ENCODE data around the gene NUP210. TPM values are rescaled to one million over a fixed set of nuclear protein-coding genes. Genes with fewer than 3 reads are reported as not detected.

The NUP210 gene
- total and polyA plus RNA-seq, 2 experiments from 2014 or later = 13.8 to 73.9 TPM

DNA sequence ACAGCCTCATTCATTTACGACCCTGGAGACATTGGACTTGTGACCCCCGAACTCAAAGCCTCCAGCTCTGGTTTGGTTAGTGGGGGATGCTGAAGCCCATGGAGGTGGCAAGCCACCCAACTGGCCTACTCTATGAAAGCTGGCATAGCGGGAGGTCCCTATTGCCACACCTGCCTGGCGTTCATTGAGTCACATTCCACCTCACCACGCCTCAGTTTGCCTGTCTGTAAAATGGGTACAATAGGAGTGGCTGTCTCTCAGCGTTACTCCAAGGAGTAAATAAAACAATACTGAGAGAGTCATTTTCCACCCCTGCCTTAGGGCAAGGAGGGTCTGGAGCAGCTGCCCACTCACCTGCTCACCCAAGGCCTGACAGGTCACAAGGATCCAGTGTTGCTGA is 60.2 kb downstream of the NUP210 start:
- ATAC-seq = no peak
- no peak for TF ChIP-seq NANOG (IDR thresholded peaks at IDR 0.05; ENCODE audit: borderline replicate concordance)
- TF ChIP-seq STAT1 (IDR thresholded peaks at IDR 0.05; ENCODE audit: unreplicated experiment) = no peak
- no peak for TF ChIP-seq JUNB (IDR thresholded peaks at IDR 0.05; ENCODE audit: unreplicated experiment)
- TF ChIP-seq ZNF331 (CRISPR knock-in tag; IDR thresholded peaks at IDR 0.05; ENCODE audit: low read depth) = no peak
- TF ChIP-seq, protein P1, sequence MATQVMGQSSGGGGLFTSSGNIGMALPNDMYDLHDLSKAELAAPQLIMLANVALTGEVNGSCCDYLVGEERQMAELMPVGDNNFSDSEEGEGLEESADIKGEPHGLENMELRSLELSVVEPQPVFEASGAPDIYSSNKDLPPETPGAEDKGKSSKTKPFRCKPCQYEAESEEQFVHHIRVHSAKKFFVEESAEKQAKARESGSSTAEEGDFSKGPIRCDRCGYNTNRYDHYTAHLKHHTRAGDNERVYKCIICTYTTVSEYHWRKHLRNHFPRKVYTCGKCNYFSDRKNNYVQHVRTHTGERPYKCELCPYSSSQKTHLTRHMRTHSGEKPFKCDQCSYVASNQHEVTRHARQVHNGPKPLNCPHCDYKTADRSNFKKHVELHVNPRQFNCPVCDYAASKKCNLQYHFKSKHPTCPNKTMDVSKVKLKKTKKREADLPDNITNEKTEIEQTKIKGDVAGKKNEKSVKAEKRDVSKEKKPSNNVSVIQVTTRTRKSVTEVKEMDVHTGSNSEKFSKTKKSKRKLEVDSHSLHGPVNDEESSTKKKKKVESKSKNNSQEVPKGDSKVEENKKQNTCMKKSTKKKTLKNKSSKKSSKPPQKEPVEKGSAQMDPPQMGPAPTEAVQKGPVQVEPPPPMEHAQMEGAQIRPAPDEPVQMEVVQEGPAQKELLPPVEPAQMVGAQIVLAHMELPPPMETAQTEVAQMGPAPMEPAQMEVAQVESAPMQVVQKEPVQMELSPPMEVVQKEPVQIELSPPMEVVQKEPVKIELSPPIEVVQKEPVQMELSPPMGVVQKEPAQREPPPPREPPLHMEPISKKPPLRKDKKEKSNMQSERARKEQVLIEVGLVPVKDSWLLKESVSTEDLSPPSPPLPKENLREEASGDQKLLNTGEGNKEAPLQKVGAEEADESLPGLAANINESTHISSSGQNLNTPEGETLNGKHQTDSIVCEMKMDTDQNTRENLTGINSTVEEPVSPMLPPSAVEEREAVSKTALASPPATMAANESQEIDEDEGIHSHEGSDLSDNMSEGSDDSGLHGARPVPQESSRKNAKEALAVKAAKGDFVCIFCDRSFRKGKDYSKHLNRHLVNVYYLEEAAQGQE (IDR thresholded peaks at IDR 0.05; ENCODE audit: unreplicated experiment) = no peak
- TF ChIP-seq, protein P2, sequence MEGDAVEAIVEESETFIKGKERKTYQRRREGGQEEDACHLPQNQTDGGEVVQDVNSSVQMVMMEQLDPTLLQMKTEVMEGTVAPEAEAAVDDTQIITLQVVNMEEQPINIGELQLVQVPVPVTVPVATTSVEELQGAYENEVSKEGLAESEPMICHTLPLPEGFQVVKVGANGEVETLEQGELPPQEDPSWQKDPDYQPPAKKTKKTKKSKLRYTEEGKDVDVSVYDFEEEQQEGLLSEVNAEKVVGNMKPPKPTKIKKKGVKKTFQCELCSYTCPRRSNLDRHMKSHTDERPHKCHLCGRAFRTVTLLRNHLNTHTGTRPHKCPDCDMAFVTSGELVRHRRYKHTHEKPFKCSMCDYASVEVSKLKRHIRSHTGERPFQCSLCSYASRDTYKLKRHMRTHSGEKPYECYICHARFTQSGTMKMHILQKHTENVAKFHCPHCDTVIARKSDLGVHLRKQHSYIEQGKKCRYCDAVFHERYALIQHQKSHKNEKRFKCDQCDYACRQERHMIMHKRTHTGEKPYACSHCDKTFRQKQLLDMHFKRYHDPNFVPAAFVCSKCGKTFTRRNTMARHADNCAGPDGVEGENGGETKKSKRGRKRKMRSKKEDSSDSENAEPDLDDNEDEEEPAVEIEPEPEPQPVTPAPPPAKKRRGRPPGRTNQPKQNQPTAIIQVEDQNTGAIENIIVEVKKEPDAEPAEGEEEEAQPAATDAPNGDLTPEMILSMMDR (conservative IDR thresholded peaks at IDR 0.05; ENCODE audit: low read depth in 2 of 2) = no peak
- no peak for TF ChIP-seq EZH2phosphoT487 (IDR thresholded peaks at IDR 0.05; ENCODE audit: unreplicated experiment)

DNA sequence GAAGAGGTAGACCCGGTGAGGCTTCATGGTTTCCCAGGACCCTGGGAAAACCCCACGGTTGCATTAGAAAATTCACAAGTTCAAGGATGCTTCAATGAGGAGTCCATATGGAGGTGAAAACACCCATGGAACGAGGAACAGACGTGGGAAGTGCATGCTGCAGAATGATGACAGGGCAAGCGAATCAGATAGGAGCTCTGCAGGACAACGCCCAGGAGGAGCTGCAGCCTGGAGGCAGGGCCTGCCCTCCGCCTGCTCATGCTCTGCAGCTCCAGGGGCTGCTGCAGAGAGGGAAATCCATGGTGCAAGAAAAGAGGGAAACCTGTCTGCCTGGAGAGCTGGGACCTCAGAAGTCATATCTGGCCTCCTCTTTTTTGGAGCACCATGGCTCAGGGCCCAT is 61.5 kb downstream of the NUP210 start:
- Histone ChIP-seq H4K20me1 (replicated peaks; ENCODE audit: insufficient read depth) (no peaks in the 10 kb centered on the region; the same call in 1 of the 2 replicates), H3K4me2 (no peak overlapping the region), H3K4me1 (ENCODE audit: insufficient read depth) (no peaks in the 10 kb centered on the region), H3K9me2 (ENCODE audit: insufficient read depth) (no peaks in the 10 kb centered on the region), H3K27me3 (ENCODE audit: insufficient read depth) (no peaks in the 10 kb centered on the region), H3K79me2 (replicated peaks; ENCODE audit: insufficient read depth) (no peaks in the 10 kb centered on the region), H3K4me3 (no peak overlapping the region), H3F3A (replicated peaks; ENCODE audit: low read depth) (no peaks in the 10 kb centered on the region), H3K27ac (ENCODE audit: low read depth) (no peak overlapping the region), H3K36me3 (ENCODE audit: insufficient read depth) (peaks cover 4% of the 10 kb centered on the region; the same call in 1 of the 2 replicates), H2AFZ (no peak overlapping the region)
- no peak for DNase-seq (ENCODE audit: low spot score)
- Mint-ChIP-seq H3K9me3 (no peaks in the 10 kb centered on the region), H3K36me3 (ENCODE audit: low read depth) (peaks cover 78% of the 10 kb centered on the region), H3K27me3 (ENCODE audit: insufficient read depth, low read depth, poor library complexity) (peaks cover 8% of the 10 kb centered on the region), H3K4me3 (no peak overlapping the region), H3K4me1 (peaks cover 8% of the 10 kb centered on the region), H3K27ac (no peak overlapping the region)
- TF ChIP-seq, protein P1 (IDR thresholded peaks at IDR 0.05; ENCODE audit: unreplicated experiment) = no peak
- TF ChIP-seq CREB1 (CRISPR knock-in tag; IDR thresholded peaks at IDR 0.05; ENCODE audit: low read depth) (no peak), EZH2 (IDR thresholded peaks at IDR 0.05; ENCODE audit: low read depth, unreplicated experiment) (no peak), STAT1 (IDR thresholded peaks at IDR 0.05; ENCODE audit: unreplicated experiment) (no peak), ZNF114 (CRISPR knock-in tag; IDR thresholded peaks at IDR 0.05) (no peak)
- TF ChIP-seq, protein P2 (conservative IDR thresholded peaks at IDR 0.05; ENCODE audit: low read depth in 2 of 2) = no peak
- no peak for ATAC-seq

More for the DNA sequence above, 60.2 kb downstream of the NUP210 start:
- H3K4me1 ChIP-seq (ENCODE audit: insufficient read depth) = peaks cover 6% of the 10 kb centered on the region
- Mint-ChIP-seq H3K36me3 (ENCODE audit: low read depth) (peaks cover 79% of the 10 kb centered on the region), H3K4me1 (peaks cover 15% of the 10 kb centered on the region), H3K4me3 (no peak overlapping the region), H3K27ac (no peak overlapping the region), H3K9me3 (no peaks in the 10 kb centered on the region), H3K27me3 (ENCODE audit: insufficient read depth, low read depth, poor library complexity) (peaks cover 7% of the 10 kb centered on the region)
- no peaks in the 10 kb centered on the region for H3F3A ChIP-seq (replicated peaks; ENCODE audit: low read depth)
- no peaks in the 10 kb centered on the region for H3K79me2 ChIP-seq (replicated peaks; ENCODE audit: insufficient read depth)
- H2AFZ ChIP-seq = no peak overlapping the region
- H3K36me3 ChIP-seq (ENCODE audit: insufficient read depth) = peaks cover 11% of the 10 kb centered on the region; the same call in 1 of the 2 replicates
- H3K27ac ChIP-seq (ENCODE audit: low read depth) = no peak overlapping the region
- H3K27me3 ChIP-seq (ENCODE audit: insufficient read depth) = no peaks in the 10 kb centered on the region
- no peak for DNase-seq (ENCODE audit: low spot score)
- no peaks in the 10 kb centered on the region for H3K9me2 ChIP-seq (ENCODE audit: insufficient read depth)
- no peak overlapping the region for H3K4me3 ChIP-seq
- H3K4me2 ChIP-seq = no peak overlapping the region
- H4K20me1 ChIP-seq (replicated peaks; ENCODE audit: insufficient read depth) = no peaks in the 10 kb centered on the region; the same call in 1 of the 2 replicates

Measured in GM23338 (cell line).